NOMO-1 treated with DMSO at 0.1 percent for 48 hours (cell line): ENCODE data around the gene C1QTNF8.

Source experiments
- DNase-seq: peaks from one replicate; lab custom pipeline; 2025; ENCODE audit not compliant: unreplicated experiment; lab: John Stamatoyannopoulos, UW

Gene C1QTNF8

GRCh38 chr16:1127971-1128715 is 32.1 kb upstream of the C1QTNF8 start:
- no peak for DNase-seq

DNA sequence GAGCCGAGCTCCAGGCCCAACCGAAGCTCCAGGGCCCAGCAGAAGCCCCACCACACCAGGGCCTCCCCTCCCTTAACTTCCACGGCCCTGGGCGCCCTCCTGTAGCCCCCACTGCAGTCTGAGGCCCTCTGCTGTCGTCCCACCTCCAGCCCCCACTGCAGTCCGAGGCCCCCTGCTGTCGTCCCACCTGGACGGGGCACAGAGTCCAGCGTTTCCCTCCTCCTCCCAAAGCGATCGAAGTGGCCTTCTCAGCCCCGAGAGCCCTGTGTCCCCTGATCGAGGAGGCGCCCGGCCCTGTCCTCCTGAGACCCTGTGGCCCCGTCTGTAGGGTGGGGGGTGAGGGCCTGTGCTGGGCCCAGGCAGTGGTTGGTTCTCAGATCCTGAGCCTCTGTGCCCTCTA is 31.1 kb upstream of the C1QTNF8 start:
- DNase-seq = no peak

DNA sequence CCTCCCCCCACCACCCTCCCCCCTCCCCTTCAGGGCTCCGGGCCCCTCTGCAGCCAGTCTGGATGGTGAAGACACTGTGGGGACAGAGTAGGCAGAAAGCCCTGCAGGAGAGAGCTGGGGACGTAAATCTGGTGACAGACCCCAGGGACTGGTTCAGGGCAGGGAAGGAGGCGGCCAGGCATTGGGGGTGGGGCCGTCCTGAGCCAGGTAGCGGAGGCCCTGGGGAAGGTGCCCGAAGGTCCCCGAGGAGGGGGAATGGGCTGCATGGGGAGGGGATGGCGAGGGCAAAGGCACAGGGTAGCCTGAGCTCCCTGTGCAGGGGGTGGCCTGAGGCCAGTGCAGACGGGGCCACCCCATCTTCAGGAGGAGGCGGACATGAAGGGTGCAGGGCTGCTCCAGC is 30.5 kb upstream of the C1QTNF8 start:
- no peak for DNase-seq

DNA sequence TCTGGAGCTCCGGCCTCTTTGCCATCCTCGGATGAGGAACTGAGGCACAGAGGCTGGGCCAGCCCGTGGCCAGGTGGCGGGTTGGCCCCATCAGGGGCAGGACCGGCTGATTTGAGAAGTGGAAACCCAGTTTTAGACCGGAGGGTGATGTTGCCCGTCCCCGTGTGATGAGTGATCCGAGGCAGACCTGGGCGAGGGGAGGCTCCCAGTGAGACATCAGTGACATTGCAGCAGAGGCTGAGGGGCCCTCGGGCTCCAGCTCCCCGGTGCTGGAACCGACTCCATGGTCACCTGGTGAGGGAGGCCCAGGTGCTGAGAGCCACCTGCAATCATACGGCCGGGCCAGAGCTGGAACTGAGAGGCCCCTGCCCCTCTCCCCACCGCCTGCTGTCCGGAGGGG is 30.0 kb upstream of the C1QTNF8 start:
- no peak for DNase-seq

- DNase-seq = no peak
Measured at GRCh38 chr16:1125471-1125870, 29.4 kb upstream of the C1QTNF8 start.

GRCh38 chr16:1124795-1125194 is 28.8 kb upstream of the C1QTNF8 start:
- no peak for DNase-seq

- no peak for DNase-seq
Measured at GRCh38 chr16:1124291-1124690, 28.2 kb upstream of the C1QTNF8 start.

DNA sequence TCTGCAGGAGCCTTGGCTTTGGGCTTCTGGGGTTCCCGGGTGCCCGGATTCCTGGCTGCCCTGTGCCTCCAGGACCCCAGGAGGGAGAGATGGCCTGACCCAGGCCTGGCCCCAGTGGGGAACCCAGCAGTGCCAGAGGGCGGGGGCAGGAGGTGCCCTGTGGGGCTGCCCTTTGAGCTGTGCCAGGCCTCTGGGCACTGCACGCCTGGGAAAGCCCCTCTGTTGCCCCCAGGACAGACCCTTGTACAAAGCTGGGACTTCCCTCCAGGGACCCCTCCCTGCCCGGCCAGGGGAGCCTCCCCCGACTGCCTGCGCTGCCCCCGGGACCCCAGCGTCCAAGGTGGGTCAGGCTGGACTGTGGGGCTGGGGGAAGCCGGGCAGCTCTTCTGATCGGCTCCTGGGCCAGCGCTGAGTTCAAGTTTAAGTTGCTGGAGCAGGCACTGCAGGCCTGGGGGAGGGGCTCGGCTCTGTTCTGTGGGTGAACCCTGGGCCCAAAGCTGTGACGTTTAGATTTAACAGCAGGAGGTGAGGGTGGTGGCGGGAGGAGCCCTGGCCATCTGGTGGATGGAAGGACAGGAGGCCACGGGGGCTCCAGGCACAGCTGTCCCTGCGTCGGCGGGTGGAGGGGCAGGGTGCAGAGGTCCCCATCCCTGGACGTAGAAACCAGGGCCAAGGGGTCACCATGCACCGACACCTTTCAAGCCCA is 27.6 kb upstream of the C1QTNF8 start:
- DNase-seq = no peak

DNA sequence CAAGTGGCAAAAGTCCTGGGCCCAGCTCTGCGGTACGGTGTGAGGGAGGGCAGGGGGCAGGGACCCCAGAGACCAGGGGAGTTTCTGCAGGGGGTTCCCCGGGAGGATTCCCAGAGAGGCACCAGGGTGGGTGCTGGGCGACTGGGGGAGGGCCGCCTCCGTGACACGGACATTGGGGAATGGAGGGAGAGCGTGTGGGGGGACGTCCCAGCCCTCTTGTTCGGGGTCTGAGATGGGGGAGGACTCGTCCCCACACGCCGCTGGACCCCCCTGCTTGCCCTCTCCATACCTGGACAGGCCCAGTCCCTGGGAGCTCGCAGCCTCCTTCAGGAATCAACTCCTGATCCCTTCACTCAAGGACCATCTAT is 26.3 kb upstream of the C1QTNF8 start:
- DNase-seq = no peak

DNA sequence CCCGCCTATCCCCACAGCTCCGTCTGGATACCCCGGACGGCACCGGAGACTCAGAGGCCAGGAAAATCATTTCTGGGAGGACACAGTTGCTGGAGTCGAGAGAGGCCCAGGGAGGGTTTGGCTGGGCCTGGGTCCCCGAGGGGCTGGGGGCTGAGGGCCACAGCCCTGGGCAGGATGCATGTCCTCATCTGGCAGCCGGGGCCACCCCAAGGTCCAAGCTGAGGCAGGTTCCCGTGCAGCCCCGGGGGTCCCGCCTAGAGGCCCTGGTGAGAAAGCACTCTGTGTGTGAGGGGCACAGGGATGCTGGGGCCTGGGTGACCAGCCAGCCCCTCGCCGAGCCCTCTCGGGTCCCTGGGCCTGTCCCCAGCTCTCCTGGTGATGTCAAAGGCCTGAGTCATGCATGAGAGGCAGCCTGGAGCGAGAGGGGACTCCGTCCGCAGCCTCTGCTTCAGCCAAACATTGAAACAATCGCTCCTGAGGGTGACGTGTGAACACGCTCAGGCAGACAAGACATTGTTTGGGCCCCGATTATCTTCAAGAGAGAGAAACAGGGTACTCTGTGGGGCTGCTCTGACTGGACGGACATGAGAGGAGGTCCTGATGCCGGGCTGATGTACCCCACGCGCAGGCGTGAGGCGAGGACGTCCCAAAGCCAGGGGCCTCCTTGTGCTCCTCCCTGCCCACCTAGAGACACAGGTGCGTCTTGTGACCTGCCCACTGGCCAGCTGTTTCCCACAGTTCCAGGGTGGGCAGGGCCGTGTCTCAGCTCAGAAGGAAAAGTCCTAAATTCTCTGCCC is 25.8 kb upstream of the C1QTNF8 start:
- no peak for DNase-seq

DNA sequence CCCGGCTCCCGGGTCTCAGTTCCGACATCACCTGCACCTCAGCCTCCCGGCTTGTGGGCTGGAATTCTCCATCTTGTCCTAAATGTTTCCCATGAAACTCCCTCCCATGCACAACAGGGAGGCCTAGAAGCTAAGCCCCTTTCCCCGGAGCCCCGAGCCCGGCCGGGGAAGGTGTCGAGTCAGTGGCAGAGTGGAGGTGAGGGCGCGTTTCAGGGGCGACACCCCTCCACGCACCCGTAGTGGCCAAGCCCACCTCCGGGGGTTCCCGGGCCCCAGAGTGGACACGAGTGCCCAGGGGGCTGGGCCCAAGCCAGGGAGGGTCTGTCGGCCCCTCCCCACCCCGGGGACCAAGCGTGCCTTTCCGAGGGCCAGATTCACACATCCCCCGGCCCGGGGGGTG is 25.0 kb upstream of the C1QTNF8 start:
- no peak for DNase-seq

DNA sequence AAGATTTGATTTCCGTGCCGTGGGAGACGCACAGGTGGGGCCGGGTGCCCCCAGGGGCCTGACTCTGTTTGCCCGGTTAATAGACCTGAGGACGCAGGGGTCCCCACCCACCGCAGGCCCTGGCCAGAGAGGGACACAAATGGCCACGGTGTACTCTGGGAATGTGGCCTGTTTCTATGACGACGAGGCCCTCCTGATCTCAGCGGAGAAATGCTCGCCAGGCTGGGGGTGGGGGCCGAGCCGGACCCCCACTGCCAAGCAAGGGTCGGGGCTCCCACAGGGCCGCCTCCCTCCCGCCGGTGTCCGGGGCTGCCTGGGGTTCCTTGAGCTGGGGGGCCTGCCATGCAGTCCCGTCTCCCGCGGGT is 24.5 kb upstream of the C1QTNF8 start:
- DNase-seq = no peak

DNA sequence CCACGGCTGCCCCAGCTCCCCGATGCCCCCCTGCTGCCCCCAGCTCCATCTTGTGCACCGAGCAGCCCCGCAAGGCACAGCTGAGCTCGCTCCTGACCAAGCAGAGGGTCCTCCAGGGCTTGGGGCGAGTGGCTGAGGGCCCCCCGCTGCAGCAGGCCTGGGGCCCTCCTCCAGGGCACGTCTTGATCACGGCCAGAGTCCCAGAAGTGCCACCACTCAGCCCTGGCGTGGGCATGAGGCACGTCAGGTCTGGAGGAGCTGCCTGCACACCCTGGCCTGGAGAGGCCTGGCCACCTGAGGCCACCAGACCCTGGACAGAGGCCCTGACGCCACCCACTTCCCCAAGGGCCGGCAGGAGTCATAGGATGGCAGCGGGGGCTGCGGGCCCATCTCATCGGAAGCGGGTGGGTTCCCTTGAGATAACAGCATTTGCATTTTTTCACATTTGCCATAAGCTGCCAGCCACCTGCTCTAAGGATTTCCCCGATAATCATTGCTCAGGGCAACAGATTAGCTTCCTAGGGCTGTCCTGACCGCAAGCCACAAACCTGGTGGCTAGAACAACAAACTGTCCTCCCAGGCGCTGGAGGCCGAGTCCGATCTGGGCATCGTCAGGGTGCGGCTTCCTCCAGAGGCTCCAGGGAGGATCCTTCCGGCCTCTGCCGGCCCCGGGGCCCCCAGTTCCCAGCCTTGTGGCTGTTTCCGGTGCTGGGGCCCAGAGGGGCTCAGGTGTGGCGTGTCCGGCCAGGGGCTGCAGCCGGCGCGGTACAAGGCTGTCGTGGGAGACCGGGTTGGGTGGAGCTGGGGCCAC is 23.9 kb upstream of the C1QTNF8 start:
- DNase-seq = no peak

GRCh38 chr16:1119129-1119528 is 23.1 kb upstream of the C1QTNF8 start:
- no peak for DNase-seq

GRCh38 chr16:1117926-1118325 is 21.9 kb upstream of the C1QTNF8 start:
- no peak for DNase-seq

- DNase-seq = no peak
Measured at GRCh38 chr16:1117176-1117900, 21.3 kb upstream of the C1QTNF8 start.

GRCh38 chr16:1116693-1117077 is 20.6 kb upstream of the C1QTNF8 start:
- no peak for DNase-seq

- no peak for DNase-seq
Measured at GRCh38 chr16:1113889-1114526, 18.0 kb upstream of the C1QTNF8 start.

DNA sequence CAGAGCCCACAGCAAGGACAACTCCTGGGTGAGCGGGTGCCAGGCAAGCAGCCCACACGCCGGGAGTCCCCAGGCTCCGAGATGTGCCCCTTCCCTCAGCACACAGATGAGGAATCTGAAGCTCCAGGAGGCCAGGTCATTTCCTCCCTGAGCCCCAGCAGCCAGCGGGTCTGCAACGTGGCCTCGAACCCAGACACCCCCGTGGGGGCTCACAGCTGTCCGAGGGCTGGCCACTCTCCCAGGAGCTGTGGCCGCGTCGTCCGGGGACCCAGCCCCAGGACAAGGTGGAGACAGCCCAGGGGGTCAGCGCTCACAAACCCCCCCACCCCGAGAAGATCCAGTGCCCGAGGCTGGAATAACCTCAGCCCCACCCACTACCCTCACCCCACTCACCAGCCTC is 17.4 kb upstream of the C1QTNF8 start:
- no peak for DNase-seq

DNA sequence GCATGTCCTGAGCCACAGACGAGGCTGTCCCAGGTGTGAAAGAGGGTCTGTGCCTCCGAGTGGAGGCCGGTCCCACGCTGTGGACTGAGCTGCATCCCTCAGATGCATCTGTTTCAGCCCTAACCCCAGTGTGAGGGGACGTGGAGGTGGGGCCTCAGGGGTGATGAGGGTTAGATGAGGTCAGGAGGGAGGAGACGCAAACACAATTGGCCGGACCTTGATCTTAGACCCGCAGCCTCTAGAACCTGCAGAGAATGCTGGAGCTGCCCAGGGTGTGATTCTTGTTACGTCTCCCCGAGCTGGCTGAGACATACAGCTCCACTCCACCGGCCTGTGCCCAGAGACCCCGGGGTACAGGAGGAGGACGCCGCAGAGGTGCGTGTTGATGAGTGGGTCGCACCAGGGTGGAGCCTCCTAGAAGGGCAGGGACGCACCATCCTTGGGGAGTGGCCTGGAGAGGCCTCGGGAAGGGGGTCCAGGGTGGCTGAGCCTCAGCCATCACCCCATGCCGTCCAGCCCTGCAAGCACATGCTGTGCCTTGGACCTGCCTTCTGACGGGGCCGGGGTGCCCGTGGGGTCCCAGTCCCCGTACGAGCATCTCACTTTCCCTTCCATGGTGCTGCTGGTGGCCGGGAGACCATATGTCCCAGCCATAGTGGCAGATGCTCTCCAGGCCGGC is 16.6 kb upstream of the C1QTNF8 start:
- DNase-seq = no peak
